KG1 (cell line): Measurements from ENCODE around the gene ACSF3.

Experiments used
- DNase-seq: peaks from one replicate; lab custom pipeline; 2025; lab: John Stamatoyannopoulos, UW

Gene ACSF3

GRCh38 chr16:89112377-89113151 lies 18.9 kb downstream of the ACSF3 start:
- no peak for DNase-seq

GRCh38 chr16:89113152-89113547 lies 19.5 kb downstream of the ACSF3 start:
- no peak for DNase-seq

- no peak for DNase-seq
Observed at GRCh38 chr16:89113661-89114060, 20.0 kb downstream of the ACSF3 start.

GRCh38 chr16:89114159-89114981 lies 20.7 kb downstream of the ACSF3 start:
- DNase-seq, result no peak

- peak; percentile 91 for DNase-seq
Observed at GRCh38 chr16:89115216-89115861, 21.7 kb downstream of the ACSF3 start.

- no peak for DNase-seq
Observed at GRCh38 chr16:89116341-89117226, 22.9 kb downstream of the ACSF3 start.

- no peak for DNase-seq
Observed at GRCh38 chr16:89117227-89117974, 23.7 kb downstream of the ACSF3 start.

- no peak for DNase-seq
Observed at GRCh38 chr16:89117975-89118289, 24.3 kb downstream of the ACSF3 start.

- DNase-seq, result no peak
Observed at GRCh38 chr16:89118361-89119165, 24.9 kb downstream of the ACSF3 start.

GRCh38 chr16:89119166-89119621 lies 25.5 kb downstream of the ACSF3 start:
- no peak for DNase-seq

- DNase-seq, result no peak
Observed at GRCh38 chr16:89119661-89120141, 26.0 kb downstream of the ACSF3 start.

GRCh38 chr16:89120281-89120680 lies 26.6 kb downstream of the ACSF3 start:
- DNase-seq, result no peak

GRCh38 chr16:89120921-89121351 lies 27.3 kb downstream of the ACSF3 start:
- DNase-seq, result no peak

GRCh38 chr16:89121691-89122321 lies 28.2 kb downstream of the ACSF3 start:
- DNase-seq, result no peak

GRCh38 chr16:89122322-89122851 lies 28.7 kb downstream of the ACSF3 start:
- no peak for DNase-seq

- no peak for DNase-seq
Observed at GRCh38 chr16:89123001-89123830, 29.6 kb downstream of the ACSF3 start.

- no peak for DNase-seq
Observed at GRCh38 chr16:89123831-89124100, 30.1 kb downstream of the ACSF3 start.

GRCh38 chr16:89129378-89129777 lies 35.7 kb downstream of the ACSF3 start:
- no peak for DNase-seq

GRCh38 chr16:89130448-89130847 lies 36.8 kb downstream of the ACSF3 start:
- DNase-seq, result no peak
